Neural cell (in vitro differentiated cells): ENCODE measurements around the gene PRTFDC1. TPM values are rescaled to one million over a fixed set of nuclear protein-coding genes. Genes with fewer than 3 reads are reported as not detected.

Experiments used
- H2AFZ ChIP-seq: fragments of 200-600, 300-800 bp; sonication (generic), shearing (Covaris generic); 2 replicates; pipeline ENCODE4 v1.6.0; 2014; ENCODE audit warnings: low read depth, mild to moderate bottlenecking, antibody characterized with exemption, low read length, moderate library complexity
- H3F3A ChIP-seq: fragments of 200-600 bp; shearing (Covaris generic); 2 replicates; pipeline ENCODE4 v1.6.1; 2016; ENCODE audit warnings: mild to moderate bottlenecking, moderate library complexity, mixed read lengths, antibody characterized with exemption, low read length; ENCODE audit not compliant: insufficient read depth, poor library complexity, severe bottlenecking
- H3K27ac ChIP-seq: fragments of 200-600, 300-800 bp; sonication (generic), shearing (Covaris generic); 2 replicates; pipeline ENCODE4 v1.5.1; 2014; ENCODE audit warnings: mild to moderate bottlenecking, low read length, moderate library complexity
- H3K27me3 ChIP-seq: fragments of 300-800, 200-600 bp; sonication (generic), shearing (Covaris generic); 2 replicates; pipeline ENCODE4 v1.6.0; 2014; ENCODE audit warnings: mild to moderate bottlenecking, low read depth, low read length, moderate library complexity; ENCODE audit not compliant: insufficient read depth
- H3K36me3 ChIP-seq: fragments of 300-800, 200-600 bp; sonication (generic), shearing (Covaris generic); 2 replicates; pipeline ENCODE4 v1.5.1; 2014; ENCODE audit warnings: mild to moderate bottlenecking, antibody characterized with exemption, low read length, moderate library complexity; ENCODE audit not compliant: insufficient read depth
- H3K4me2 ChIP-seq: fragments of 300-800, 200-600 bp; sonication (generic), shearing (Covaris generic); 2 replicates; pipeline ENCODE4 v1.6.0; 2014; ENCODE audit warnings: mild to moderate bottlenecking, low read length
- H3K4me3 ChIP-seq: fragments of 300-800, 200-600 bp; sonication (generic), shearing (Covaris generic); 2 replicates; pipeline ENCODE4 v1.5.1; 2014; ENCODE audit warnings: mild to moderate bottlenecking, low read length, moderate library complexity
- H3K79me2 ChIP-seq: fragments of 200-600 bp; shearing (Covaris generic); replicated peaks from 2 replicates; pipeline ENCODE4 v1.6.0; 2014; ENCODE audit warnings: mild to moderate bottlenecking, low read length, moderate library complexity; ENCODE audit not compliant: insufficient read depth
- H3K9ac ChIP-seq: fragments of 300-800, 200-600 bp; sonication (generic), shearing (Covaris generic); 2 replicates; pipeline ENCODE4 v1.6.1; 2016; ENCODE audit warnings: mild to moderate bottlenecking, low read length, mixed read lengths
- H3K9me2 ChIP-seq: fragments of 200-600 bp; shearing (Covaris generic); 2 replicates; pipeline ENCODE4 v1.6.1; 2016; ENCODE audit warnings: mild to moderate bottlenecking, low read length, mixed read lengths; ENCODE audit not compliant: insufficient read depth
- H3K9me3 ChIP-seq: fragments of 200-600, 300-800 bp; sonication (generic), shearing (Covaris generic); 2 replicates; pipeline ENCODE4 v1.6.1; 2016; ENCODE audit warnings: mild to moderate bottlenecking, mixed run types, low read length, moderate library complexity, mixed read lengths
- H4K20me1 ChIP-seq: fragments of 200-600 bp; shearing (Covaris generic); 2 replicates; pipeline ENCODE4 v1.6.1; 2016; ENCODE audit warnings: mild to moderate bottlenecking, mixed run types; ENCODE audit not compliant: insufficient read depth
- CTCF ChIP-seq: fragments of 450-650 bp; IDR thresholded peaks from 2 replicates; pipeline ENCODE4 v1.5.1; 2014; ENCODE audit warnings: antibody characterized with exemption, mild to moderate bottlenecking, moderate library complexity; ENCODE audit not compliant: poor library complexity, severe bottlenecking
- EP300 ChIP-seq: fragments of 450-650 bp; conservative IDR thresholded peaks from 2 replicates; pipeline ENCODE4 v1.6.1; 2014; ENCODE audit warnings: antibody characterized with exemption, mild to moderate bottlenecking, moderate library complexity; ENCODE audit not compliant: poor library complexity, severe bottlenecking
- EZH2 ChIP-seq: fragments of 200-600, 300-800 bp; shearing (Covaris generic), sonication (generic); IDR thresholded peaks from 2 replicates; pipeline ENCODE4 v1.6.1; 2014; ENCODE audit warnings: antibody characterized with exemption, low read length, borderline replicate concordance, mild to moderate bottlenecking; ENCODE audit not compliant: insufficient read depth, poor library complexity, severe bottlenecking
- MXI1 ChIP-seq: fragments of 450-650 bp; conservative IDR thresholded peaks from 2 replicates; pipeline ENCODE4 v1.6.1; 2014; ENCODE audit warnings: antibody characterized with exemption, mild to moderate bottlenecking; ENCODE audit not compliant: poor library complexity, severe bottlenecking
- POLR2AphosphoS5 ChIP-seq: IDR thresholded peaks from 2 replicates; pipeline ENCODE4 v1.6.1; 2012
- RAD21 ChIP-seq: fragments of 450-650 bp; conservative IDR thresholded peaks from 2 replicates; pipeline ENCODE4 v1.6.1; 2014; ENCODE audit warnings: antibody characterized with exemption, mild to moderate bottlenecking, moderate library complexity
- REST ChIP-seq: IDR thresholded peaks from 2 replicates; pipeline ENCODE4 v1.6.1; 2012; ENCODE audit warnings: borderline replicate concordance
- SMC3 ChIP-seq: fragments of 450-650 bp; conservative IDR thresholded peaks from 2 replicates; pipeline ENCODE4 v1.6.1; 2014; ENCODE audit warnings: antibody characterized with exemption, mild to moderate bottlenecking, moderate library complexity; ENCODE audit not compliant: poor library complexity
- TAF1 ChIP-seq: IDR thresholded peaks from 2 replicates; pipeline ENCODE4 v1.6.1; 2012; ENCODE audit warnings: low read depth
- polyA plus RNA-seq: library from polyadenylated mRNA; depleted of rRNA; stranded (reverse); fragments of >200 nt; gene quantifications from 2 replicates; pipeline ENCODE4 v1.2.3, GENCODE V29; 2014

Gene PRTFDC1
- polyA plus RNA-seq, 1 donor from 2014 or later, result 3.4 TPM

- Histone ChIP-seq H3K9ac (no peak overlapping the region), H3K9me2 (no peaks in the 10 kb centered on the region), H3F3A (no peaks in the 10 kb centered on the region), H3K27me3 (no peaks in the 10 kb centered on the region), H4K20me1 (no peaks in the 10 kb centered on the region), H3K4me3 (no peak overlapping the region), H3K79me2 (no peaks in the 10 kb centered on the region), H2AFZ (no peak overlapping the region), H3K9me3 (no peaks in the 10 kb centered on the region), H3K4me2 (no peak overlapping the region), H3K27ac (no peak overlapping the region), H3K36me3 (no peaks in the 10 kb centered on the region)
- no peak for TF ChIP-seq EP300
- TF ChIP-seq TAF1, result no peak
- no peak for TF ChIP-seq EZH2
- TF ChIP-seq POLR2AphosphoS5, result no peak
- TF ChIP-seq MXI1, result no peak
Measured at GRCh38 chr10:24879861-24880260, 72.5 kb downstream of the PRTFDC1 start.

DNA sequence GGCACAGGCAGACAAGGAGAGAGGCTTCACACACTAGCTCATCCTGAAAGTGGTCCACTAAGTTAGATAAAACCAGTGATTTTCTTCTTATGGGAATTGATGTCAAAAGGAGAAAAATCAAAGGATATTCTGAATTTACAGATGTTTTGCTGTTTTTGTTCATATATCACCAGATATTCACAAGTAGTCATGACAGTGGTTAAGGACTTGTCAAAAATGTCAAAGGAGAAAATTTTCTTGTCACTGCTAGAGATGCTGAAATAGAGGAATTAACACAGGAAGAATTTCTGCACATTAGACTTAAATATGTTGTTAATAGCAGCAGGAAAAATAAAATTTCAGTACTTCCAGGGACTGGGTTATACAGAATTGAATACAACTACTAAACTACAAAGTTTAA is 78.3 kb downstream of the PRTFDC1 start:
- Histone ChIP-seq H3K9me3 (no peaks in the 10 kb centered on the region), H2AFZ (no peak overlapping the region), H3K79me2 (no peaks in the 10 kb centered on the region), H3F3A (peaks cover 4% of the 10 kb centered on the region), H3K4me3 (no peak overlapping the region), H3K36me3 (no peaks in the 10 kb centered on the region), H4K20me1 (no peaks in the 10 kb centered on the region), H3K27me3 (no peaks in the 10 kb centered on the region), H3K9me2 (no peaks in the 10 kb centered on the region), H3K4me2 (no peak overlapping the region), H3K27ac (no peak overlapping the region), H3K9ac (no peak overlapping the region)
- TF ChIP-seq SMC3 (no peak), EP300 (peak; percentile 98), CTCF (no peak), POLR2AphosphoS5 (peak; percentile 95), MXI1 (no peak), REST (no peak), TAF1 (no peak), RAD21 (no peak), EZH2 (no peak)

DNA sequence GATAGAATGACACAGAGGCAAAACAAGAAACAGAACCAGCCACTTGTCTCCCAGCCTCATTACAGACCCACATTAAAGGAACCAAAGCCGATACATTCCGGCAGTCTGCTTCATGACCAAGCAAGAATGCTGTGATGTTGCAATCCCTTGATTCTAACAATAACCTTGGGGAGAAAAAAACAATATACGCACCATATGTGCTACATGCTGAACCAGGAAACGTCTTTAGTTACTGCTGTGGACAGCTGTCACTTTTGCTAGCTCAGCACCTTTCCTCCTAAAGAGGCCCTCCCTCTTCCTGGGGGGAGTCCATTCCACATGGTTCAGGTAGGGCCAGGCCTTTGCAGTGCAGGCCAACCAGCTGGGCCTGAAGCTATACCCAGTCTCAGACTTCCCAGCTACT is 79.1 kb downstream of the PRTFDC1 start:
- Histone ChIP-seq H3K79me2 (no peaks in the 10 kb centered on the region), H2AFZ (no peak overlapping the region), H3K9ac (no peak overlapping the region), H3K27me3 (no peaks in the 10 kb centered on the region), H3K9me3 (no peaks in the 10 kb centered on the region), H3K27ac (peak overlapping the region; percentile 81), H4K20me1 (no peaks in the 10 kb centered on the region), H3K4me2 (no peak overlapping the region), H3K9me2 (no peaks in the 10 kb centered on the region), H3F3A (peaks cover 4% of the 10 kb centered on the region), H3K4me3 (no peak overlapping the region), H3K36me3 (no peaks in the 10 kb centered on the region)
- no peak for TF ChIP-seq REST
- TF ChIP-seq POLR2AphosphoS5, result no peak
- no peak for TF ChIP-seq SMC3
- TF ChIP-seq EZH2, result no peak
